Right cardiac atrium (tissue), 5 donors: ENCODE measurements around the gene FMR1NB. TPM values are rescaled to one million over a fixed set of nuclear protein-coding genes. Genes with fewer than 3 reads are reported as not detected.

Source experiments
- ATAC-seq, 2 donors: fragments of 200-7000 bp; cut with Tn5 transposase; one replicate each; pipeline versions ENCODE4 v1.8.0 to v1.9.1; 2020; ENCODE audit warnings: moderate library complexity in 2 of 2, mild to moderate bottlenecking in 1 of 2
- DNase-seq, 3 donors: peaks; one replicate each; pipeline ENCODE4 v3.0.0-alpha.2; 2020
- H3K27ac ChIP-seq: one replicate; pipeline ENCODE4 v1.5.1; 2013; ENCODE audit warnings: mild to moderate bottlenecking, low read length, control low read depth, moderate library complexity
- H3K27me3 ChIP-seq: one replicate; pipeline ENCODE4 v1.6.1; 2013; ENCODE audit not compliant: control insufficient read depth, insufficient read depth
- H3K4me1 ChIP-seq: one replicate; pipeline ENCODE4 v1.6.1; 2013; ENCODE audit warnings: low read length; ENCODE audit not compliant: control insufficient read depth, insufficient read depth
- H3K4me3 ChIP-seq: one replicate; pipeline ENCODE4 v1.5.1; 2013; ENCODE audit warnings: low read length, control low read depth
- H3K9me3 ChIP-seq: one replicate; pipeline ENCODE4 v1.6.1; 2013; ENCODE audit warnings: low read length; ENCODE audit not compliant: control insufficient read depth
- WGBS: extraction: QIAGEN DNeasy Blood & Tissue Kit; methylation state at CpG from one replicate; pipeline ENCODE4 v1.1.7; 2013; 5-methylcytosine and 5-hydroxymethylcytosine counted together
- intact Hi-C, 4 donors: fragments of 100-400 bp; cut with DNase I; formaldehyde crosslinking; loops; one replicate each; pipeline versions ENCODE4 v1.11.0 to v1.14.0; 2022 to 2023
- polyA plus RNA-seq: library from polyadenylated mRNA; stranded (reverse); fragments of 200-250 nt; gene quantifications from one replicate; pipeline ENCODE4 v1.2.3, GENCODE V29; 2013
- total RNA-seq, 4 donors: library from RNA; stranded (reverse); fragmentation: NEBNext Ultra II Directional; extraction: Animal tissue kit (Norgen Biotek cat#: 25700); gene quantifications; one replicate each; pipeline ENCODE4 v1.2.1, GENCODE V29; 2021
- donor health status: healthy with polysubstance abuse.
- donor health status: DM: no; HTN: yes; CAD: no.
- donor health status: DM: no; HTN: no; CAD: no.
- donor health status: DM: no; HTN: yes; CAD: no; lungs with severe emphysema.
- donor health status: DM: yes; HTN: yes; CAD: no.

The FMR1NB gene
- total and polyA plus RNA-seq, 5 donors, result not detected

DNA sequence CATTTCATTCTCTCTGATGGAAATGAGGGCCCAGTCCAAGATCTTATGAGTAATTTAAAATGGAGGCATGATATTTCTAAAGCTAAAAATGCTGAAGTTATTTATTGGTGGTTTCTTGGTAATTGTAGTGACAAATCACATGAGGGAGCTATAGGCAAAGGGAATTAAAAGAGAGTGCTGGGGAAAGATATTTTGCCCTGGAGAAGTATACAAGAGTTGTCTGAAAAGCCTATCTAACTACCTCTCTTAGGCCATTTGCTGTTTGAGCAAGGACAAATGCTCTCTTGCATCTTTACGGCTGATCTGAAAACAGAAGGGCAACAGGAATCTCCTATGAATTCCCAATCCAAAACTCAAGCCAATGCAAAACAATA, 89.4 kb downstream of the FMR1NB start:
- intact Hi-C loops, result no loop called here
- H3K27me3 ChIP-seq, result no peaks in the 10 kb centered on the region
- 88% methylated on average over 1 of the region's 1 CpG for WGBS
- no peaks in the 10 kb centered on the region for H3K9me3 ChIP-seq
- DNase-seq, result no peak
- no peak overlapping the region for H3K27ac ChIP-seq
- no peaks in the 10 kb centered on the region for H3K4me1 ChIP-seq
- H3K4me3 ChIP-seq, result no peak overlapping the region
- no peak for ATAC-seq

Other genes starting within 250 kb of the FMR1NB start
- gene FMR1, start 69.4 kb upstream of the FMR1NB start, total RNA-seq, result 10 to 100 TPM; 33.8 to 42.9 (median 38.1) TPM
- 18.5 TPM for gene FMR1, start 69.4 kb upstream of the FMR1NB start, polyA plus RNA-seq